GM23338 (cell line): ENCODE results near the gene WBP2NL.

Experiments
- EZH2 ChIP-seq: fragments of 200-600 bp; sonication (generic); IDR thresholded peaks from one replicate; pipeline ENCODE4 v1.8.0; 2017; ENCODE audit warnings: antibody characterized with exemption, mild to moderate bottlenecking, low read depth; ENCODE audit not compliant: unreplicated experiment
- EZH2phosphoT487 ChIP-seq: fragments of 200-600 bp; sonication (generic); IDR thresholded peaks from one replicate; pipeline ENCODE4 v1.8.1; 2018; ENCODE audit warnings: antibody characterized with exemption; ENCODE audit not compliant: unreplicated experiment
- POLR2AphosphoS5 ChIP-seq: IDR thresholded peaks from 2 replicates; pipeline ENCODE4 v1.6.1; 2016; ENCODE audit warnings: antibody characterized with exemption, low read depth
- ZNF331 ChIP-seq: fragments of 250-450 bp; sonication (Bioruptor Pico); IDR thresholded peaks from 2 replicates; pipeline ENCODE4 v1.5.0; 2020; ENCODE audit warnings: low read depth, mild to moderate bottlenecking, moderate library complexity
- TF ChIP-seq, protein P1 (sequence below), 2 experiments: fragments of 200-600 bp in 1 of 2; sonication (generic) in 1 of 2; conservative IDR thresholded peaks; 2 replicates each; pipeline versions ENCODE4 v1.5.1 to v1.6.1; 2016 to 2017; ENCODE audit warnings: antibody characterized with exemption in 2 of 2, low read depth in 2 of 2, mild to moderate bottlenecking in 2 of 2, moderate library complexity in 1 of 2
- TF ChIP-seq, protein P2 (sequence below): IDR thresholded peaks from one replicate; pipeline ENCODE4 v1.6.1; 2018; ENCODE audit warnings: antibody characterized with exemption; ENCODE audit not compliant: unreplicated experiment

GRCh38 chr22:41987276-41987675, 11.3 kb upstream of the WBP2NL start:
- TF ChIP-seq, protein P1, sequence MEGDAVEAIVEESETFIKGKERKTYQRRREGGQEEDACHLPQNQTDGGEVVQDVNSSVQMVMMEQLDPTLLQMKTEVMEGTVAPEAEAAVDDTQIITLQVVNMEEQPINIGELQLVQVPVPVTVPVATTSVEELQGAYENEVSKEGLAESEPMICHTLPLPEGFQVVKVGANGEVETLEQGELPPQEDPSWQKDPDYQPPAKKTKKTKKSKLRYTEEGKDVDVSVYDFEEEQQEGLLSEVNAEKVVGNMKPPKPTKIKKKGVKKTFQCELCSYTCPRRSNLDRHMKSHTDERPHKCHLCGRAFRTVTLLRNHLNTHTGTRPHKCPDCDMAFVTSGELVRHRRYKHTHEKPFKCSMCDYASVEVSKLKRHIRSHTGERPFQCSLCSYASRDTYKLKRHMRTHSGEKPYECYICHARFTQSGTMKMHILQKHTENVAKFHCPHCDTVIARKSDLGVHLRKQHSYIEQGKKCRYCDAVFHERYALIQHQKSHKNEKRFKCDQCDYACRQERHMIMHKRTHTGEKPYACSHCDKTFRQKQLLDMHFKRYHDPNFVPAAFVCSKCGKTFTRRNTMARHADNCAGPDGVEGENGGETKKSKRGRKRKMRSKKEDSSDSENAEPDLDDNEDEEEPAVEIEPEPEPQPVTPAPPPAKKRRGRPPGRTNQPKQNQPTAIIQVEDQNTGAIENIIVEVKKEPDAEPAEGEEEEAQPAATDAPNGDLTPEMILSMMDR (conservative IDR thresholded peaks at IDR 0.05; ENCODE audit: low read depth in 2 of 2): no peak
- TF ChIP-seq EZH2 (no peak), POLR2AphosphoS5 (no peak), ZNF331 (CRISPR knock-in tag) (no peak), EZH2phosphoT487 (no peak)
- TF ChIP-seq, protein P2, sequence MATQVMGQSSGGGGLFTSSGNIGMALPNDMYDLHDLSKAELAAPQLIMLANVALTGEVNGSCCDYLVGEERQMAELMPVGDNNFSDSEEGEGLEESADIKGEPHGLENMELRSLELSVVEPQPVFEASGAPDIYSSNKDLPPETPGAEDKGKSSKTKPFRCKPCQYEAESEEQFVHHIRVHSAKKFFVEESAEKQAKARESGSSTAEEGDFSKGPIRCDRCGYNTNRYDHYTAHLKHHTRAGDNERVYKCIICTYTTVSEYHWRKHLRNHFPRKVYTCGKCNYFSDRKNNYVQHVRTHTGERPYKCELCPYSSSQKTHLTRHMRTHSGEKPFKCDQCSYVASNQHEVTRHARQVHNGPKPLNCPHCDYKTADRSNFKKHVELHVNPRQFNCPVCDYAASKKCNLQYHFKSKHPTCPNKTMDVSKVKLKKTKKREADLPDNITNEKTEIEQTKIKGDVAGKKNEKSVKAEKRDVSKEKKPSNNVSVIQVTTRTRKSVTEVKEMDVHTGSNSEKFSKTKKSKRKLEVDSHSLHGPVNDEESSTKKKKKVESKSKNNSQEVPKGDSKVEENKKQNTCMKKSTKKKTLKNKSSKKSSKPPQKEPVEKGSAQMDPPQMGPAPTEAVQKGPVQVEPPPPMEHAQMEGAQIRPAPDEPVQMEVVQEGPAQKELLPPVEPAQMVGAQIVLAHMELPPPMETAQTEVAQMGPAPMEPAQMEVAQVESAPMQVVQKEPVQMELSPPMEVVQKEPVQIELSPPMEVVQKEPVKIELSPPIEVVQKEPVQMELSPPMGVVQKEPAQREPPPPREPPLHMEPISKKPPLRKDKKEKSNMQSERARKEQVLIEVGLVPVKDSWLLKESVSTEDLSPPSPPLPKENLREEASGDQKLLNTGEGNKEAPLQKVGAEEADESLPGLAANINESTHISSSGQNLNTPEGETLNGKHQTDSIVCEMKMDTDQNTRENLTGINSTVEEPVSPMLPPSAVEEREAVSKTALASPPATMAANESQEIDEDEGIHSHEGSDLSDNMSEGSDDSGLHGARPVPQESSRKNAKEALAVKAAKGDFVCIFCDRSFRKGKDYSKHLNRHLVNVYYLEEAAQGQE: no peak
